Measurements from ENCODE around the gene RASAL1. TPM values are rescaled to one million over a fixed set of nuclear protein-coding genes. Genes with fewer than 3 reads are reported as not detected.

RASAL1 gene
- total and polyA plus RNA-seq, 11 donors: not detected

GRCh38 chr12:113060336-113060960 is 75.1 kb downstream of the RASAL1 start:
- DNase-seq (no peak), ATAC-seq (no peak)
- WGBS, 4 donors: 75 to 86% (median 85%) methylated on average over 7 of the region's 7 CpGs
- intact Hi-C loops (cut with DNase I): no loop called here
- TF ChIP-seq POLR2A (IDR thresholded peaks at IDR 0.05) (no peak), CTCF (IDR thresholded peaks at IDR 0.05) (no peak)
- H3K4me1 ChIP-seq: peaks cover 0 to 16% (median 6%) of the 10 kb centered on the region in 12 donors
- H3K27ac ChIP-seq: no peak overlapping the region
- H3K27me3 ChIP-seq: peaks cover 12 to 52% (median 34%) of the 10 kb centered on the region in 9 donors
- H3K9me3 ChIP-seq: no peaks in the 10 kb centered on the region
- H3K4me3 ChIP-seq: no peak overlapping the region
- no peaks in the 10 kb centered on the region for H3K36me3 ChIP-seq

DNA sequence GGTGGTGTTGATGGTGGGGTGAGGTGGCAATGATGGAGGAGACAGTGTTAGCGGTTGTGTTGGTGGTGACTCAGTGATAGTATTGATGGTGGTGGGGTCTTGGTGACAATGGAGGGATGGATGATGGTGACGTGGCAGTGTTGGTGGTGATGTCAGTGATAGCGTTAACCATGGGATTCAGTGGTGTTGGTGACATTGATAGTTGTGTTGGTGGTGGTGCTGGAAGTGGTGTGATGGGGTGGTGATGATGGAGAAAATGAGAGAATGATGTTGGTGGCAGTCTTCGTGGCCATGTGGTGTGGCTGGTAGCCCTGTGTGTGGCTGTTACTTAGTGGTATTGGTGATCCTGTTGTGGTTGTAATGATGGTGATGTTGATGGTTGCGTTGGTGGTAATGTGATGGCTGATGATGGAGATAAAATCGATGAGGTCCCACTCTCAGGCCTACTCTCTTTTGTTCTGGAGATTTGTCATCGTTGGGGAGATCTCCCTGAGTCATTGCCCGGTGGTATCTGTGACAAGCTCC is 76.4 kb downstream of the RASAL1 start:
- H3K4me1 ChIP-seq: peaks cover 0 to 16% (median 6%) of the 10 kb centered on the region in 12 donors
- TF ChIP-seq CTCF (IDR thresholded peaks at IDR 0.05) (no peak), POLR2A (IDR thresholded peaks at IDR 0.05) (no peak)
- peaks cover 12 to 50% (median 29%) of the 10 kb centered on the region in 9 donors for H3K27me3 ChIP-seq
- ATAC-seq: no peak
- WGBS, 4 donors: 88 to 94% (median 91%) methylated on average over 8 of the region's 8 CpGs
- no peak overlapping the region for H3K4me3 ChIP-seq
- intact Hi-C loops (cut with DNase I): no loop called here
- no peaks in the 10 kb centered on the region for H3K9me3 ChIP-seq
- no peak for DNase-seq
- H3K36me3 ChIP-seq: no peaks in the 10 kb centered on the region
- H3K27ac ChIP-seq: no peak overlapping the region

GRCh38 chr12:113058553-113058952 is 77.0 kb downstream of the RASAL1 start:
- no peak overlapping the region for H3K27ac ChIP-seq
- TF ChIP-seq CTCF (IDR thresholded peaks at IDR 0.05) (no peak), POLR2A (IDR thresholded peaks at IDR 0.05) (no peak)
- peaks cover 0 to 16% (median 6%) of the 10 kb centered on the region in 12 donors for H3K4me1 ChIP-seq
- intact Hi-C loops (cut with DNase I): no loop called here
- no peak for ATAC-seq
- no peaks in the 10 kb centered on the region for H3K36me3 ChIP-seq
- peaks cover 12 to 45% (median 29%) of the 10 kb centered on the region in 9 donors for H3K27me3 ChIP-seq
- WGBS, 4 donors: 90 to 95% (median 93%) methylated on average over 1 of the region's 1 CpG
- no peak overlapping the region for H3K4me3 ChIP-seq
- H3K9me3 ChIP-seq: no peaks in the 10 kb centered on the region
- no peak for DNase-seq

GRCh38 chr12:113057565-113058485 is 77.7 kb downstream of the RASAL1 start:
- no peaks in the 10 kb centered on the region for H3K36me3 ChIP-seq
- whole genome bisulfite sequencing, 4 donors: 55 to 64% (median 58%) methylated on average over 24 to 44 of the region's 44 CpGs
- H3K9me3 ChIP-seq: no peaks in the 10 kb centered on the region
- H3K27me3 ChIP-seq: peaks cover 12 to 45% (median 26%) of the 10 kb centered on the region in 9 donors
- DNase-seq: no peak
- H3K27ac ChIP-seq: peak overlapping the region in 4 of 12 donors; percentile 13 to 66 (median 44)
- no peak for ATAC-seq
- H3K4me1 ChIP-seq: peaks cover 0 to 16% (median 6%) of the 10 kb centered on the region in 12 donors
- TF ChIP-seq CTCF (IDR thresholded peaks at IDR 0.05) (no peak), POLR2A (IDR thresholded peaks at IDR 0.05) (no peak)
- intact Hi-C loops (cut with DNase I): no loop called here
- peak overlapping the region; percentile 45 to 71 (median 64) for H3K4me3 ChIP-seq

All from heart left ventricle (tissue), 16 donors.